K562 (cell line): Measurements from ENCODE around the gene RNF167. TPM values are rescaled to one million over a fixed set of nuclear protein-coding genes. Genes with fewer than 3 reads are reported as not detected.

Experiments used
- L3MBTL2 ChIP-seq: fragments of 450-650 bp; IDR thresholded peaks from 2 replicates; pipeline ENCODE4 v1.6.1; 2016; ENCODE audit warnings: mild to moderate bottlenecking, moderate library complexity
- MAZ ChIP-seq, 2 experiments: fragments of 450-650 bp in 1 of 2; sonication (generic) in 1 of 2; formaldehyde crosslinking; IDR thresholded peaks in 1 of 2; conservative IDR thresholded peaks in 1 of 2; 2 replicates each; pipeline versions ENCODE4 v1.4.0 to v1.5.0; 2020; ENCODE audit warnings: mild to moderate bottlenecking in 1 of 2, missing genetic modification reagents in 1 of 2
- PRDM10 ChIP-seq: fragments of 450-650 bp; IDR thresholded peaks from 2 replicates; pipeline ENCODE4 v1.6.1; 2018; ENCODE audit not compliant: partially characterized antibody
- TOE1 ChIP-seq, 2 experiments: fragments of 450-650 bp in 1 of 2; sonication (generic) in 1 of 2; formaldehyde crosslinking in 1 of 2; IDR thresholded peaks; 2 replicates each; pipeline versions ENCODE4 v1.7.1 to v1.8.0; 2016 to 2022; ENCODE audit warnings: borderline replicate concordance in 2 of 2, mild to moderate bottlenecking in 2 of 2, antibody characterized with exemption in 1 of 2, inconsistent platforms in 1 of 2, low read depth in 1 of 2, missing genetic modification reagents in 1 of 2, moderate library complexity in 1 of 2
- polyA plus RNA-seq, 8 experiments: library from polyadenylated mRNA; depleted of rRNA in 4 of 8; stranded (reverse) in 5 of 8; unstranded in 3 of 8; fragments of >200 nt; fragmentation: Nextera tagmentation in 2 of 8; fragmentation: Illumina TruSeq in 1 of 8; extraction: Ambion mirVana in 2 of 8; extraction: Trizol in 1 of 8; gene quantifications; 2 replicates each; pipeline versions ENCODE4 v1.2.1 to v1.2.3, GENCODE V29; 2011 to 2014; ENCODE audit warnings: inconsistent platforms in 1 of 8, missing spikeins in 1 of 8
- total RNA-seq, 7 experiments: library from RNA; depleted of rRNA in 6 of 7; stranded (reverse); fragments of >200 nt in 6 of 7; fragmentation: Illumina TruSeq in 2 of 7; extraction: Trizol in 2 of 7; gene quantifications; 2 replicates each; pipeline versions ENCODE4 v1.2.1 to v1.2.3, GENCODE V29; 2011 to 2021; ENCODE audit warnings: low replicate concordance in 1 of 7

The RNF167 gene
- total and polyA plus RNA-seq, 9 of the 15 experiments (the other 6 are each of a cell fraction or from before 2014, with no cell fraction given), result 16.5 to 143 (median 45.5) TPM

GRCh38 chr17:4949321-4950074 is 9.4 kb downstream of the RNF167 start (continued):
- peak; percentile 95 for TF ChIP-seq PRDM10
- peak; percentile 88 for TF ChIP-seq L3MBTL2
- 0 out of 2 replicates have a peak, but pooled peaks have one; percentile 6 for TF ChIP-seq TOE1 (IDR thresholded peaks at IDR 0.05; ENCODE audit: borderline replicate concordance)
- no peak for TF ChIP-seq TOE1 (CRISPR knock-in tag; IDR thresholded peaks at IDR 0.05; ENCODE audit: borderline replicate concordance, low read depth)
- peak; percentile 49 to 64; a peak in 1 of 4 replicates for TF ChIP-seq MAZ (CRISPR knock-in tag; conservative IDR thresholded peaks at IDR 0.05 in 1 of 2, IDR thresholded peaks at IDR 0.05 in 1 of 2)
